GM19468 (cell line): Measurements from ENCODE around the gene RBM4.

Experiments used
- ATAC-seq: cut with Tn5 transposase; IDR thresholded peaks from one replicate; pipeline ENCODE4 v1.9.1; 2021; ENCODE audit warnings: mild to moderate bottlenecking, moderate library complexity, moderate number of reproducible peaks; ENCODE audit not compliant: unreplicated experiment; ENCODE audit errors: extremely low read depth

Gene RBM4

DNA sequence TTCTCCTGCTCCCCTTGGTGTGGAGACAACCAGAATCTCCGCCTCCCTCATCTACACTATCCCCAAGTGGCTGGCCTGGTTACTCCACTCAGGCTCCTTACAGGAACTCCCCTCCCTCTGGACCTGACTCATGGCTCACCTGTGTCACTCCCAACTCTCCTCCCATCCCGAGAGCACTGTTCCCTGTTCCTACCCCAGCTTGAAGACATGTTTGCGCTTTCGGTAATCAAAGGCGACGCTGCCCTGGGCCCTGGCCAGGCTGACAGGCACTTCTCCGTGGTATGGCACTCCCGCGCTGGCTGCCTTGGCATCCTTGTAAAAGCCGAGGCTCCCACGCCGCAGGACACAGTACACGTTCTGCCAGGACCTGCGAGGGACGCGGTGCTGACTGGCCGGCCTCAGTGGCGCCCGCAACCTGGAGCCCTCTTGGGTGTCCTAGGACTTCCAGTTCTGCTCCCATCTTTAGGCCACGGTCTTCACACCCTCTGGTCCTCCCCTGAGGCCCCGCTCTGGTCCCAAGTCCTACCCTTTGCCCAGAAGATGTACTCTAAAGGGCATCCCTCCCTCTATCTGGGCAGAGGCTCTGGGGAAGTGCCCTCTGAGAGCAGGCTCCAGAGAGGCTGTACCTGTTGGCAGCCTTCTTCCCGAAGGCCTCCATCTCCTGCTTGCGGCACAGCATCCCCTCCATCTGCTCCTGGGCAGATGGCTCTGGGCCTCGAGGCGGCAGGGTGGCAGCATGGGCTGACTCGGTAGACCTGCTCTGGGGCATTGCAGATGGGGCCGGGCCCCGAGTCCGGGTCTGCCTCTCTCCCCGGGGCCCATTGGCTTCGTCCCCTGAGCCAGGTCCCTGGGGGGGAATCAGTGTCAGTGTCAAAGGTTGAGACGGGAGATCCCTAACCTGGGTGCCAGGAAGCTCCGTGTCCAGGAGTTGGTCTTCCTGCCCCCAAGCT, 48.6 kb downstream of the RBM4 start:
- no peak for ATAC-seq

DNA sequence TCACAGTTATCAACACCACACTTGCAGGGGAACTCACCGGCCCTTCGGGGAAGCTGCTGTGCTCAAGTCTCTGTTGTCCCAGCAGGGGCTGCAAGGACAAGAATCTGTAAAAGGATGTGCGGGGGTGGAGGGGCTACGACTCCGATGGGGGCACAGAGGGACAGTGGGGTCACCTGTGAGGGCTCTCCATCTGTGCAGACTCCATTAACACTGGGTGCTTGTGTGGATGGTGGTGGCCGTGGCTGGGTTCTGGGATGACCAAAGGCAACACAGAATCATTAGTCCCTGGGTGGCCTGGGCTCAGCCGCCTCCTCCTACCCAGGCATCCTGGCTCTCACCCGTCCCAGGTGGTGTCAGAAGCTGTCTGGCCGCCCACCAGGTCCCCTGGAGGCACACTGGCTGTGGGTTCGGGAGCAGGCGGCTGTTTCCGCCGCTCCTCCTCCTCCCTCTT, 49.4 kb downstream of the RBM4 start:
- ATAC-seq, result no peak

DNA sequence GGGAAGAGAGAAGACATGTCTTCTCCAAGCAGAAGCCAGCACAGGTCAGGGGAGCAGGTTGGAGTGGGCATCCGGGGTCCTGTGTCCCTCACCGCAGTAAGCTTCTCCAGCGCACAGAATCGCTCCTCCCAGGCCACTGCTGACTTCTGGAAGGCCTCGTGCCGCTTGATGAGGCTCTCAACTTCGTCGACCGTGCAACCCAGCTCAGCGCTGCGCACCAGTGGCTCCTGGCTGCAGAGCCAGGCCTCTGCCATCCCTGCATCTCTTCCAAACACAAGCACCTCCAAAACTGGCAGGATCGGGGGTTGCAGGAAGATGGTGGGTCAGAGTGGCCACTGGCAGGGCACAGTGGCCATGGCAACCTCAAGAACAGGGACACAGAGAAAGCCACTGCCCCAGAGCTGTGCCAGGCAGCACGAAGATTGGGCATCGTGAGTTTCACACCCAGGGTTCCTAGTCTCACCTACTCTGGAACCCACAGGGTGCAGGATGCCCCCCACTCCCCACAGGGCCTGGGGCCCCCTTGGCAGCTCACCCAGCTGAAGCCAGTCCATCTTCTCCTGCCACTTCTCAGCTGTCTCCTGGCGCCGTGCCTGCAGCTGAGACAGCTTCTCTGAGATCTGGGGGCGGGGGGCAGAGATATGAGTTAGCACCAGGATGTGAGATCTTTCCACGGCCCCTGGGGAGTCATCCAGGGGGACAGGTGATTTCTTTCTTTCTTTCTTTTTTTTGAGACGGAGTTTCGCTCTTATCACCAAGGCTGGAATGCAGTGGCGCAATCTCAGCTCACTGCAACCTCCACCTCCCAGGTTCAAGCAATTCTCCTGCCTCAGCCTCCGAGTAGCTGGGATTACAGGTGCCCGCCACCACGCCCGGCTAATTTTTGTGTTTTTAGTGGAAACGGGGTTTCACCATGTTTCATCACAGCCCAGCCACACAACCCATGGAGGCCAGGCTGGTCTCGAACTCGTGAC, 50.3 kb downstream of the RBM4 start:
- ATAC-seq, result no peak

DNA sequence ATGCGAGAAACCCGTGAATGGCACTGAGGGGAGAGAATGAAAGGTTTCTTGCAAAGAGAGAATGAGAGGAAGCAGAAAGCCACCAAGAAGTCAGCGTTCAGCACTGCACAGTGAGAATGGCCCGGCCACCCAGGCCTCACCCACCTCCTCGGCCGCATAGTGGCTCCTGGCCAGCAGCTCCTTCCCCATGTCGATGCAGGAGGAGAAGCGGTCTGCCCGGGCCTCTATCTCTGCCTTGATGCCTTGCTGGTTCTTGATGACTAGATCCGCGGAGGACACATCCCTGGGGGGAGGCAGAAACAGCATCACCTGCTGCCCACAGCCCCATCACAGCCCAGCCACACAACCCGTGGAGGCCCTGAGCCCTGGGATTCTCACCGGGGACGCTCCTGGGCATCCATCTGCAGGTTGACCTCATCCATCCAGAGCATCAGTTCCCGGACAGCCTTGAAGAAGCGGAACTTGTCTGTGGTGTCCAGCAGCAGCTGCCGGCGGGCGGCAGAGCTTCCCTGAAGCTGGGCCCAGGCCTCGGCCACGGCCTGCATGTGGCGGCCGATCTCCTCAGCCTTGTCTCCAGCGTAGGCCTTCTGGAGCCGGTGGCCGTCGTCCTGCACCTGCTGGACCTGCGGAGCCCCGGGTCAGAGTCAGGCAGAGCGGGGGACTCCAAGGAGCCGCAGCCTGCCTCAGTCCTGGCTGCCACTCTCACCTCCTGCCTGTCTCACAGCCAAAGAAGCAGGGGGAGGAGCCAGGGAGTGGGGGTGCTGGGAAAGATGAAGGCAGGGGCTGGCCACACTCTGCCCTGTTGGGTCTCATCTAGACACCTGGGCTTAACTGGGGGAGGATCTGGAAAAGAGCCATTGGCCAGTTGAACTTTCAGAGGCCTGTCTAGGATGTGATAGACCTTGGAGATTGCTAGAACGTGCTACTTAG, 51.4 kb downstream of the RBM4 start:
- no peak for ATAC-seq

DNA sequence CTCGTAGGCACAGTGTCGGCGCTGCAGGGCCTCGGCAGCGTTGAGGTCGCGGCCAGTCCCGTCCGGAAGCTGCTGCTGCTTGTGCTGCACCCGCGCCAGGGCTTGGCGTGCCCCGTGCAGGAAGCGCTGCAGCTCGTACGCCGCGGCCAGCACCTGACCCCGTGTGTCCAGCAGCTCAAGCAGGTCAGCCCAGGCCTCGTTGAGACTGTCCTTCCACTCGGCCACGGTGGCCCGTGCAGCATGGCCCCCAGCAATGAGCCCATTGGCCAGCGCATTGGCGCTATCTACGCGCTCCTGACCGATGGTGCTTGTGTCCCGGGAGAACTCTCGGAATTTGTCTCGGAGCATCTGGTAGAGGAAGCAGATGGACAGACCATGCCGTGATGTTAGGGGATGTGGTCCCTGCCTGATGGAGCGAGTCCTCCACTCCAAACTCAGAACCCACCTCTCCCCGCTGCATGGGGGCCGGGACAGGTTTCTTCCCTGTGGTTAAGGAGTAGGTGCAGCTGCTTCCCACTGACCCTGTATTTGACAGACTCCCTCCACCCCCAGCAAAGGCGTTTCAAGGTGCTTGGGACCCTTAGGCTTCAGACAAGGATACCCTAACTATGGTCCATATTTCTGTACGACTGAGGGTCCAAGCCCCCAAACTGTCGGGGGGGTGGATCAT, 52.9 kb downstream of the RBM4 start:
- no peak for ATAC-seq

DNA sequence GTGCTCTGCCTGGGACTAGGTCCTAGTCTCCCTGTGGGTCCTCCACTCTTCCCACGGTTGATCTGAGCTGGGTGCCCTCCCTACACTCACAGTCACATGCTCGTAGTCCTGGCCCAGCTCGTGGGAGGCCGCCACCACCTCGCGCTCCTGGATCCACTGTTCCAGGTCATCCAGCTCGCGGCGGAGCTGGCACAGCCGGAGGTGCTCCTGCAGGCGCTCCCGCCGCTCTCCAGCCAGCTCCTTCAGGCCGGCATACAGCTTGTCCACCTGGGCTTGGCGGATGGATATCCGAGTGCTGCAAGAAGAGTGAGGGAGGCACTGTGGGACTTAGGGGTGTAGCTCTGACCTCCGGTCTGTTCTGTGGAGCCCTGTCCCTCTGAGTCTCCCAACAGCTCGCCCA, 53.9 kb downstream of the RBM4 start:
- ATAC-seq, result no peak

DNA sequence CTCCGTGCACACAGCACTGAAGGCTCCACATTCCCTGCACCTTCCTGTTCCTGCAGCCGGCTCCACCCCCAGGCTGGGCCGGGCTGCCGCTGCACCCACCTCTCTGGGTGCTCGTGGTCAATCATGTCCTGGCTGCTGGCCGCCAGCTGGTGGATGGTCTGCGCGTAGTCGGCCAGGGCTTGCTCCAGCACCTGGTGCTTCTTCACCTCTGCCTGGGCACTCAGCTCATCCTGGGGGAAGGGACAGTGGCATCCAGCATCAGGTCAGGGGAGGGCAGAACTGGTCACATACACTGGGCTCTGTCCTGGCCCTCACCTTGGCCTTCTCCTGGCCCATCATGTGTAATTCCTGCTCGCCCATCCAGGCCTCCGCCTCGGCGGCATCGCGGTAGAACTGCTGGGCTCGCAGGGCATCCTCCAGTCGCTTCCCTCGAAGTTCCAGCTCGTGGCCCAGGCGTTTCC, 54.4 kb downstream of the RBM4 start:
- ATAC-seq, result no peak

DNA sequence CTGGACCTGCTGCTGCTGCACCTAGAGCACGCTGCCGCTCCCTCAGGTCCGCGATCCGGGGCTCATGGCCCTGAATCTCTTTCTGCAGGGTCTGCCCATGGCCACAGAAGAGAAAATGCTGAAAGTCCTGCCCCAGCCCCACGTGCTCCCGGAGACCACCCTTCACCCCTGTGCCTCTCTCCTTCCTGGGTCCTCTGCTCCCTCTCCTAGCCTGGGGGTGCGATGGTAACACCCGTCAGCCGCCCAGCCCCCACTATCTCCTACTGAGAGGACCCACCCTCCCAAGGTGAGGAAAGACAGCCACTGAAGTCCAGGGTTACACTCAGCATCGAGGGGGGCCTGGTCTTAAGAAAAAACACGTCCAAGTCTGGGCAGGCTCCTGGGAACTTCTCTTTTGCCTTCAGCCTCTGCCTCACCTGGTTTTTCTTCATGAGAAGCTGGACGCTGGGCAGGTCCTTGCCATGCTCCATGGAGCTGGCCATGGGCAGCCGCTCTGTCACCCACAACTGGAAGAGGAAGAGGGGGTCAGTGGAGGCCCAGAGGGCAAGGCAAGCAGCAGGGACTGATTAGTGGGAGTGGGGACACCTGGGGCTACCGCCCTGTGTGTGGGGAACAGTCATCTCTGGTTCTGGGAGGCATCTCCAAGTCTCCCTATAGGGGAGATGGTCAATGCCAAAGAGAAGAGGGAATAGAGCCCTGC, 55.0 kb downstream of the RBM4 start:
- no peak for ATAC-seq

DNA sequence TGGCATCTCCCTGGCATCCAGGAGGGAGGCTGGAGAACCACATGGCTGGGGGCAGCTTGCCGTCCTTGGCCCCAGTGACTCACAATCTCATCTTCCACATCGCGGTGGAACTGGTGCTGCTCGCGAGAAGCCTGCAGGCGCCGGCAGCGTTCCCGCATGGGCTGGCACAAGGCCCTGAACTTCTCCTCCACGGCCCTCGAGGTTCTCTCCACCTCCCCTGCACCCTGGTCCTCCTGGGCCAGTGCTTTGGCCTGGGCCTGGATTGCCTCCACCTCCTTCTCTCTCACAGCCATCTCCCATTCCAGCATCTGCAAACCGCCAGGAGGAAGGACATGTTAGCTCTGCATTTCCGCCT, 55.5 kb downstream of the RBM4 start:
- ATAC-seq, result no peak

DNA sequence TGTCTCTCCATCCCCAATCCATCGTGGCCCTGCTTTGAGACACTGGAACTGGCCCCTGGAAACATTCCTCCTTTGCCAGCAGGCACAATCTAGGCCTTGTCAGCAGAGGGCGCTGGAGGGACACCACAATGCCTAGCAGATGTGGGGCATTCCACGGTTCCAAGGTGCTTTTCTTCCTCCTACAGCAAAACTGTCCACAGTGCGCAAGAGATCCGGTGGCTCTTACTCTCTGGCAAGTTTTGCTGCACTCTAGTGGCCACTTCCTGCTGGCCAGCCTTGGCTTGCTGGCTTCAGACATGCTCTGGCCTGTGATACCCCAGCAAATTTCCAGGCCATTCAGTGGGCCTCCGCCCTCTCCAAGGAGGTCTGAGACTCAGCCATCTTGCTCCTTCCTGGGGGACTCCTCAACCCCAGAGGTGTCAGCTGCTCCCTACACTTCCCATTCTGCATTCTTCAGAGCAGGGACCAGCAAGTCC, 56.3 kb downstream of the RBM4 start:
- no peak for ATAC-seq
